Measurements from ENCODE around the gene NAT8L. TPM values are rescaled to one million over a fixed set of nuclear protein-coding genes. Genes with fewer than 3 reads are reported as not detected.

NAT8L gene
- total and polyA plus RNA-seq, 2 of the 13 experiments (the other 11 are each of a cell fraction or from before 2014, with no cell fraction given), result 2.2 to 3.3 TPM

GRCh38 chr4:2076908-2077536, 17.9 kb downstream of the NAT8L start (continued):
- TF ChIP-seq ZSCAN22 (CRISPR knock-in tag; IDR thresholded peaks at IDR 0.05), result no peak
- no peak for TF ChIP-seq DNMT1 (CRISPR knock-in tag; IDR thresholded peaks at IDR 0.05)
- TF ChIP-seq, protein P1, sequence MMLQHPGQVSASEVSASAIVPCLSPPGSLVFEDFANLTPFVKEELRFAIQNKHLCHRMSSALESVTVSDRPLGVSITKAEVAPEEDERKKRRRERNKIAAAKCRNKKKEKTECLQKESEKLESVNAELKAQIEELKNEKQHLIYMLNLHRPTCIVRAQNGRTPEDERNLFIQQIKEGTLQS (CRISPR knock-in tag; IDR thresholded peaks at IDR 0.05), result no peak
- TF ChIP-seq ZNF274 (CRISPR knock-in tag; IDR thresholded peaks at IDR 0.05), result 0 out of 2 replicates have a peak, but pooled peaks have one; percentile 5
- TF ChIP-seq REST (IDR thresholded peaks at IDR 0.05; ENCODE audit: borderline replicate concordance in 1 of 2, low read depth in 1 of 2, low read length in 2 of 2), result no peak
- TF ChIP-seq ZFP90 (CRISPR knock-in tag; IDR thresholded peaks at IDR 0.05; ENCODE audit: borderline replicate concordance), result peak; percentile 72; the same call in 1 of the 2 replicates
- TF ChIP-seq, protein P2, sequence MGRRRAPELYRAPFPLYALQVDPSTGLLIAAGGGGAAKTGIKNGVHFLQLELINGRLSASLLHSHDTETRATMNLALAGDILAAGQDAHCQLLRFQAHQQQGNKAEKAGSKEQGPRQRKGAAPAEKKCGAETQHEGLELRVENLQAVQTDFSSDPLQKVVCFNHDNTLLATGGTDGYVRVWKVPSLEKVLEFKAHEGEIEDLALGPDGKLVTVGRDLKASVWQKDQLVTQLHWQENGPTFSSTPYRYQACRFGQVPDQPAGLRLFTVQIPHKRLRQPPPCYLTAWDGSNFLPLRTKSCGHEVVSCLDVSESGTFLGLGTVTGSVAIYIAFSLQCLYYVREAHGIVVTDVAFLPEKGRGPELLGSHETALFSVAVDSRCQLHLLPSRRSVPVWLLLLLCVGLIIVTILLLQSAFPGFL (CRISPR knock-in tag; IDR thresholded peaks at IDR 0.05), result no peak
- TF ChIP-seq PRDM4 (CRISPR knock-in tag; IDR thresholded peaks at IDR 0.05; ENCODE audit: borderline replicate concordance), result no peak
- TF ChIP-seq BRD4 (CRISPR knock-in tag; IDR thresholded peaks at IDR 0.05), result peak; percentile 82
- TF ChIP-seq ZBTB7A (CRISPR knock-in tag; IDR thresholded peaks at IDR 0.05), result 0 out of 2 replicates have a peak, but pooled peaks have one; percentile 48
- TF ChIP-seq, protein P3, sequence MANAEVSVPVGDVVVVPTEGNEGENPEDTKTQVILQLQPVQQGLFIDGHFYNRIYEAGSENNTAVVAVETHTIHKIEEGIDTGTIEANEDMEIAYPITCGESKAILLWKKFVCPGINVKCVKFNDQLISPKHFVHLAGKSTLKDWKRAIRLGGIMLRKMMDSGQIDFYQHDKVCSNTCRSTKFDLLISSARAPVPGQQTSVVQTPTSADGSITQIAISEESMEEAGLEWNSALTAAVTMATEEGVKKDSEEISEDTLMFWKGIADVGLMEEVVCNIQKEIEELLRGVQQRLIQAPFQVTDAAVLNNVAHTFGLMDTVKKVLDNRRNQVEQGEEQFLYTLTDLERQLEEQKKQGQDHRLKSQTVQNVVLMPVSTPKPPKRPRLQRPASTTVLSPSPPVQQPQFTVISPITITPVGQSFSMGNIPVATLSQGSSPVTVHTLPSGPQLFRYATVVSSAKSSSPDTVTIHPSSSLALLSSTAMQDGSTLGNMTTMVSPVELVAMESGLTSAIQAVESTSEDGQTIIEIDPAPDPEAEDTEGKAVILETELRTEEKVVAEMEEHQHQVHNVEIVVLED (CRISPR knock-in tag; IDR thresholded peaks at IDR 0.05; ENCODE audit: borderline replicate concordance), result peak; percentile 11; the same call in 1 of the 2 replicates
- TF ChIP-seq CBFB (CRISPR knock-in tag; IDR thresholded peaks at IDR 0.05), result no peak
- no peak for TF ChIP-seq ZNF503 (CRISPR knock-in tag; IDR thresholded peaks at IDR 0.05)
- no peak for TF ChIP-seq SMAD3 (CRISPR knock-in tag; IDR thresholded peaks at IDR 0.05)
- TF ChIP-seq ZSCAN21 (CRISPR knock-in tag; IDR thresholded peaks at IDR 0.05; ENCODE audit: borderline replicate concordance), result no peak
- peak; percentile 48; the same call in 1 of the 2 replicates for TF ChIP-seq HOXA3 (CRISPR knock-in tag; IDR thresholded peaks at IDR 0.05)
- TF ChIP-seq SIX1 (CRISPR knock-in tag; IDR thresholded peaks at IDR 0.05; ENCODE audit: borderline replicate concordance), result no peak
- TF ChIP-seq GPN1 (CRISPR knock-in tag; IDR thresholded peaks at IDR 0.05; ENCODE audit: borderline replicate concordance), result no peak
